LHCN-M2 (cell line): Measurements from ENCODE around the gene KIAA1328. TPM values are rescaled to one million over a fixed set of nuclear protein-coding genes. Genes with fewer than 3 reads are reported as not detected.
"Not testable (repeated sequence)": the region's sequence is repeated elsewhere in the genome, so short reads cannot be mapped to it uniquely, and the experiment has no call there.

Experiments
- DNase-seq: peaks from one replicate; pipeline ENCODE4 v3.0.0-alpha.2; 2012; ENCODE audit warnings: low read depth
- total RNA-seq: library from RNA; depleted of rRNA; stranded (reverse); fragments of >200 nt; gene quantifications from 2 replicates; pipeline ENCODE4 v1.2.3, GENCODE V29; 2014

KIAA1328 gene
- total RNA-seq, 1 experiment from 2014 or later = 6.1 TPM

GRCh38 chr18:36885981-36886380, 57.1 kb downstream of the KIAA1328 start:
- no peak for DNase-seq

GRCh38 chr18:36887114-36887513, 58.2 kb downstream of the KIAA1328 start:
- DNase-seq = no peak

DNA sequence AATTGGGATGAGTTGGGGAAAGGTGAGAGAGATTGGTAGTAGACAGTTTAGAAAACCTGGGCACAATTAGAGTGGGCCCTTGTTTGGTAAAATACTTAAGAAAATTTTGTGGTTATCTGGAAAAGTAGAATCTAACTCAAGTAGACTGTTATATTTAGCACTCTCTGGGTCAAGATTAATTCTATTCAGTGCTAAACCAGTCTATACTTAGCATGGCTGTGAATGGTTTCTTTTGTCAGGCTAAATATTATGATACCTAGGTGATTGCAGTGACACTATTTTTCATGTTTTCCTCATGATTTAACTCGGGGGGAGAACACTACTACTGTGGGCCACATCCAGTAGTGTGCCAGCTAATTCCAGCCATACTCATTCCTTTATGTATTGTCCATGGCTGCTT, 58.9 kb downstream of the KIAA1328 start:
- no peak for DNase-seq

DNA sequence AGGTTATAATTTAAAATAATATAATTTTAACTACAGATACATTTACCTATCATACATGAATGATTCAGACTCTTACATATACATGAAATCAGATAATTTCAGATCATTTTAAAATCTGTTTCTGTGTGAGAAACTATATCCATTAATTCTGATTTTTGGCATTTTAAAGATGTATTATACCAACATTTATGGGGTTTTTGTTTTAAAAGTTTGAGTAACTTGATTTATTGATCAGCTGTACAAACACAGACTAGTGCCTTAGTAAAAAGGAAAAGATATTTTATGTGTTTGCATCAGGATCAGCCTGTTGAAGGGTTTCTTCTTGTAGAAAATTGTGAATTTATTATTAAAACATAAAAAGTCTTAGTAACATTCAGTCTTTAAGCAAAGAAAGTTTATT, 59.9 kb downstream of the KIAA1328 start:
- no peak for DNase-seq

- DNase-seq = peak; percentile 20
Observed at GRCh38 chr18:36889321-36889720, 60.4 kb downstream of the KIAA1328 start.

DNA sequence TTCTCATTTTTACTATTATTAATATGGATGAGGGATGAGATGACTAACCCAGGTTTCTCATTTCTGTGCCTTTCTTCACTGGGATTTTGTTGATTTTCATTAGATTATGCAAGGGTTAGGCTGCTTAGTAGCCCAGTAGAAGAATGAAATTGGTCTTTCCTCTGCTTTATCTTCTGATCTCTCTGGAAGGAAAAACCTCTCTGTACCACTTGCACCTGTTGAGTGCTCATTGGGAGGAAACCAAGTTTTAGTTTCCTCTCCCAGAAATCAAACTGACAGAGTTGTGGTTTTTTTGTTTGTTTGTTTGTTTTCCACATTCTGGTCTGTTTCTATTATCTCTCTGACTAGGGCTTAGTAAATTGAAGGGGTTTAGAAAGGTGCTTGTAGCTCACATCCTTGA, 60.8 kb downstream of the KIAA1328 start:
- DNase-seq = peak; percentile 16

DNA sequence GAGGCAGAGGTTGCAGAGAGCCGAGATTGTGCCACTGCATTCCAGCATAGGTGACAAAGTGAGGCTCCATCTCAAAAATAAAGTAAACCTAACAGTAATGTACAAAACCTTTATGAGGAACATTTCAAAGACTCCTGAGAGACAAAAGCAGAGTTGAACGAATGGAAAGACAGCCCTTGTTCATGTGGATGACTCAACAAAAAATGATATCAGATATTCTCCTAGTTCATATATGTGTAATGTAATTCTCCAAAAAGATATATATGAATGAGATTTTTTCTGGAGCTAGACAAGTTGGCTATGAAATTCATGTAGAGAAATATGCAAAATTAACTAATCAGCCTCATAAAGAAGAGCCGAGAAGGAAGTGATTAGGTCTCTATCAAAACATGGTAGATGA, 61.7 kb downstream of the KIAA1328 start:
- DNase-seq = no peak

DNA sequence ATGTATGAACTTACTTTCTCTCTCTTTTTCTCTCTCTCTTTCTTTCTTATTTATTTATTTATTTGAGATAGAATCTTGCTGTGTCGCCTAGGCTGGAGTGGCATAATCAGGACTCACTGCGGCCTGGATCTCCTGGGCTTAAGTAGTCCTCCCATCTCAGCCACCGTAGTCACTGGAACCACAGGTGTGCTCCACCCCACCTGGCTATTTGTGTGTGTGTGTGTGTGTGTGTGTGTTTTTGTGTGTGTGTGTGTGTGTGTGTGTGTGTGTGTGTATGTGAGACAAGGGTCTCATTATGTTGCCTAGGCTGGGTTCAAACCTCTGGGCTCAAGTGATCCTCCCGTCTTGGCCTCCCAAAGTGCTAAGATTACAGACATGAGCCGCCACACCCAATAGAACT, 64.3 kb downstream of the KIAA1328 start:
- DNase-seq = no peak

GRCh38 chr18:36895606-36896005, 66.7 kb downstream of the KIAA1328 start:
- DNase-seq = no peak

GRCh38 chr18:36897253-36897652, 68.3 kb downstream of the KIAA1328 start:
- no peak for DNase-seq

- peak; percentile 40 for DNase-seq
Observed at GRCh38 chr18:36899289-36899688, 70.4 kb downstream of the KIAA1328 start.

DNA sequence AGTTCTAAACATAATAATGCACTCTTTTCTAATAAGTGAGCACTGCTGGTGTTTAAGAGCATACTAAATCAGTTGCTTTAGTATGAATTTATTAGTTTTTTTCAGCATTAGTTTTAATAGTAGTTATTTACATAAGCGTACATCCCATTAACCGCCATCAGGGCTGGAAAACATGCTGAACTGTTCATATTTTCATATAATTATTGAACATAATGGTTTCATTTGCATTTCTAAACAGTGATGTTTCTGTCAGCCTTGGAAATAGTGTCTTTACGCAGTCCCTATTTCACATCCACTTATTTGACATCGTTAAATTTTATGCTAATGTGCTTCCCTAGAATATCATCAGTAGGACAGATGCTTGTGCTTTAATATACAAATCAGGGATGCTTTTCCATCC, 71.5 kb downstream of the KIAA1328 start:
- DNase-seq = no peak

- DNase-seq = peak; percentile 2
Observed at GRCh38 chr18:36901277-36901701, 72.4 kb downstream of the KIAA1328 start.

DNA sequence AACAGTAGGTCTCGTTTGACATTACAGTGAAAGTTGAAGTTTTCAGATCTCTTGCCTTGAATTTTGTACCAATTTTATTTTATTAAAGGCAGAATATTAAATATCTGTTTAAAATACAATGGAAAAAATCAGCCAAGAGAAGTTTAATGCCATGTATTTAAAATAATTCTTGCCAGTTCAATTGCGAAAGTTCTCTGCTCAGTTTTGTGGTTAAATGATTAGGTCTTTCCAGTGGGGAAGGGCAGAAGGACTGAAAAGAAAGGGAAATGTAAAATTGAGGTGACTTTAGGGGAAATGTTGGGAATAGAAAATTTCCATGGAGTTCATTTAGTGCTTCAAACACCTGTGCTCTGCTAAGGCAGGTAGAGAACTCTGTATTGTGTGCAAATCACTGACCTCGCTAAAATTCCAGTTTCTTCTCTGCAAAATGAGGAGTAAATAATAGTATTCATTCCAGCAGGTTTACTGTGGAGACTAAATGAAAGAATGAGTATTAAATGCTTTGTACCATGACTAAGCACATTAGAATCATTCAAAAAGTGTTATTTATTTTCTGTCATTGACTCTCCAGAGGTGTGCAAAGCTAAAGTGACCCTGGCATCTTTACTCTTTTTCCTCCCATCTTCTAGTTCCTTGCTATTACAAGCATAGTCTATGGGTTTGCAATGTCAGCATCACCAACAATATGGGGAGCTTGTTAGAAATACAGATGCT, 74.4 kb downstream of the KIAA1328 start:
- DNase-seq = peak; percentile 15

- no peak for DNase-seq
Observed at GRCh38 chr18:36905571-36905970, 76.6 kb downstream of the KIAA1328 start.

- DNase-seq = not testable (repeated sequence)
Observed at GRCh38 chr18:36909282-36909681, 80.4 kb downstream of the KIAA1328 start.

- no peak for DNase-seq
Observed at GRCh38 chr18:36912887-36913286, 84.0 kb downstream of the KIAA1328 start.

DNA sequence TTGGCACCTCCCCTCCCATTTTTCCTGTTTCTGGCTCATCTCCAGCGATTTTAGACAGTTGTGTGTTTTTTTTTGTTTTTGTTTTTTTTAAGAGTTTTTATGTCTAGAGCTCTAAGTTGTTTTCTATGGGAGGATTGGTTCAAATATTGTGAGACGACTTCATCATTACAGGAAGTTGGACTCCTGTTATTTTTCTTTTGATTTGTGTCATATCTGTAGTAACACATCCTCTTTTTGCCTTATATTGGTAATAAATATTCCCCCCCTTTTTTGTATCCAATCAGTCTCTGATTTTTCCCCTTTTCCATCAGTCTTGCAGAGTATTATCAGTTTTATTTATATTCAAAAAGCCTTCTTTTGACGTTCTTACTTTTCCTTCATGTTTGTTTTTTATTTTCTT, 89.0 kb downstream of the KIAA1328 start:
- no peak for DNase-seq

GRCh38 chr18:36929601-36930000, 100.7 kb downstream of the KIAA1328 start:
- no peak for DNase-seq

DNA sequence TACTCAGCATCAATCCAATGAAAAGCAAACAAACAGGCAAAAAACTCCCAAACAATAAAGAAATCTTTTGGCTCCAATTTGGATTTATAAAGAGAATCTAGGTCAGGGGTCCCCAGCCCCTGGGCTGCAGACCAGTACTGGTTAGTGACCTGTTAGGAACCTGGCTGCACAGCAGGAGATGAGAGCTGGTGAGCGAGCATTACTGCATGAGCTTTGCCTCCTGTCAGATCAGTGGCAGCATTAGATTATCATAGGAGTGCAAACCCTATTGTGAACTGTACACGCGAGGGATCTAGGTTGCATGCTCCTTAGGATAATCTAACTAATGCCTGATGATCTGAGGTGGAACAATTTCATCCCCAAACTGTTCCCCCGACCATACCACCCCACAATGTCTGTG, 102.2 kb downstream of the KIAA1328 start:
- DNase-seq = no peak

DNA sequence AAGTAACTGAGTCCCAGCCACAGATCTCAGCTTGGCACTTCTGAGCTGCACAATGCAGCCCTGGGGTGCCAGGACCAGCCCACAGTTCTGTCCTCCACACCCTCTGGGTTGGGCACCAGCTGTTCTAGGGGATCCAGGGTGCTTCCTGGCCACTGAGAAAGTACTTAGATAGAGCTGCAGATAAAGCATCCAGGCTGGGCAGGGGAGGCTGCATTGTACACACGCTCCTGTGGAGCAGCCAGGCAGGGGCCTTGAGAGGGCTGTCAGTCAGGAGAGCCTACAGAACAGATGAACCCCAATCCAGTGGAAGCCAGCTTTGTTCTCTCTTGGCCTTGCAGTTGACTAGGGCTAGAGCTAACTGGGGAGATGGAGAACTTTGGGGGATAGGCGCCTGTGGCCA, 104.6 kb downstream of the KIAA1328 start:
- no peak for DNase-seq

DNA sequence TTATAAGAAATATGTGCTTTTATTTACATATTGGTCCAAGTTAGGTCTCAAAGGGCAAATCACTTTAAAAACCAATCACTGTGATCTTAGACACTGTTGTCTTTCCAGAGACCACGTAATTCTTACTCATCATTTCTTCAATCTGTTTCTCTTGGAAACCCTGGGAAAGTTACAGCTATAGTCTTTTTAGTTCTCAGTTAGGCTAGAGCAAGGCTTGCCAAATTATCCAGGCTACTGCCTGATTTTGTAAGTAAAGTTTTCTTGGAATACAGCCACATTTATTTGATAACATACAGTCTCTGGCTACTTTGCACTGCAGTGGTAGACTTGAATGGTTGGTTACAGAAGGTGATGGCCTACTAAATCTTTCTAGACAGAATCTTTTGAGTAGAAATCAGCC, 106.0 kb downstream of the KIAA1328 start:
- peak; percentile 81 for DNase-seq

- peak; percentile 32 for DNase-seq
Observed at GRCh38 chr18:36942264-36942663, 113.3 kb downstream of the KIAA1328 start.

GRCh38 chr18:36947820-36948348, 119.0 kb downstream of the KIAA1328 start:
- DNase-seq = no peak
